HG03354 (cell line): Measurements from ENCODE around the gene L1CAM.

Source experiments
- ATAC-seq: cut with Tn5 transposase; IDR thresholded peaks from one replicate; pipeline ENCODE4 v1.9.1; 2021; ENCODE audit warnings: mild to moderate bottlenecking; ENCODE audit not compliant: unreplicated experiment, poor library complexity, severe bottlenecking

The L1CAM gene

DNA sequence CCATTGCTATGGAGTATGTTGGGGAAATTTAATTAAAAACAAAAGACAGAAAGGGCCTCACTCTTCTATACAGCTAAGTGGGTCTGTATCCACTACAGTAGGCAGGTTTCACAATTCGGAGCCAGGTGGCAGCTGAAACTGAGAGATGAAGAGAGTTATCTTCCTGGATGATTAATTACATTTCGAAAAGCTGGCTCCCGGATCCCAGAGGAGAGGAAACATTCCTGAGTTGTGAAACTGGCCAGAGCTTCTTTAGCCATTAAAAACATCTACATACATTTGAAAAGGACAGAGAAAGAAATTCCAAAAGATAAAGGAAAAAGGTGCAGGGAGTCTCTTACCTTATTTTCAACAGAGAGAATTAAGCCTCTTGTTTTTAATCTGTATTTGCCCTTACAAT lies 40.1 kb downstream of the L1CAM start:
- ATAC-seq = no peak

DNA sequence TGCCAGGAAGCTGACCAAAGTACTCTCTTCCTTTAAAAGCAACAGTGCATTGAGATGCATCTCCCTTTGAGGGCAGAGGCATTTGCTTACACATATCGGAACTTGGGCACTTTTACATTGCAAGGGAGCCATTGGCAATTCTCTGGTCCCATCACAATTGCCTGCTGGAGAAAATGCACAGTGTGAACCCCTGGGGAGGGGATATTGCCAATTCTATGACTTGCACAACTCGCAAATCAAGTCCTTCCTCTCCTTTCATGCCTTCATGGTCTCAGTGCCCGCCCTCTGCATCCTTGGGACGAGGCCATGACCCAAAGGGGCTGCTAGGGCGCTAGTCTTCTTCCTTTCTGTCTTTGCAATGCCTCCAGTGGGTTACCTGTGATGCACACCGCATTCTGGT lies 40.8 kb downstream of the L1CAM start:
- ATAC-seq = no peak

DNA sequence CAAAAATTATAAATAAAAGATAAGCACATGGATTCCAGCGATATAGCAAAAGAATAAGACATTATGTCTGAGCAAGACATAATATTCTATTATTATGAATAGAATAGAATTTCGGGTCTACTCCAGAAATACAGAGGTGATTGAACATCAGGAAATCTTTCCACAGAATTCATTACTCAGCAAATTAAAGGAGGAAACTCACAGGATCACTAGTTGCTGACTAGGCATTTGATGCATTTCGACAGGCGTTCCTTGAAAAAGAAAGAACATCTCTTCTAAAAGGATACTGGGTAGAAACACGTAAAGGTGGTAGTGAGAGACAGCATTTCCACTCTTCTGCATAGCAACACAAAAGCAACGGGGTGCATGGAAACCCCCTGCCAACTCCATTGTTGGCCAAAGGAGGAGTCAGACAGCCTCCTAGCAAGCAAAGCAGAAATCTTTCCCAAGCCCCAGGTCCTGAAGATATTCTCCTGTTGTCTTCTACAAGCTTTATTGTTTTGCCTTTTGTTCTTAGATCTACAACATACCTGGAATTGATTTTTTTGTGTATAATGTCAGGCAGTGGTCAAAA lies 41.4 kb downstream of the L1CAM start:
- ATAC-seq = no peak

DNA sequence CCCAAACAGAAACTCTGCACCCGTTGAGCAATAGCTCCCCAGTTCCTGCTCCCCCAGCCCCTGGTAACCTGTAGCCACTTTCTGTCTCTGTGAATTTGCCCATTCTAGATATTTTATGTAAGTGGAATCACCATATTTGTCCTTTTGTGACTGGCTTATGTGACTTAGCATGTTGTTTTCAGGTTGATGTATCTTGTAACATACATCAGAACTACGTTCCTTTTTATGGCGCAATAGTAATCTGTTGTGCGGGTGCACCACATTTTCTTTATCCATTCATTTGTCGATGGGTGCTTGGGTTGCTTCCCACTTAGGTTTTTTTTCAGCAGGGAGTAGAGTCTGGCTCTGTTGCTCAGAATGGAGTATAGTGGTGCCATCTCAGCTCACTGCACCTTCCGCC lies 49.1 kb downstream of the L1CAM start:
- no peak for ATAC-seq

DNA sequence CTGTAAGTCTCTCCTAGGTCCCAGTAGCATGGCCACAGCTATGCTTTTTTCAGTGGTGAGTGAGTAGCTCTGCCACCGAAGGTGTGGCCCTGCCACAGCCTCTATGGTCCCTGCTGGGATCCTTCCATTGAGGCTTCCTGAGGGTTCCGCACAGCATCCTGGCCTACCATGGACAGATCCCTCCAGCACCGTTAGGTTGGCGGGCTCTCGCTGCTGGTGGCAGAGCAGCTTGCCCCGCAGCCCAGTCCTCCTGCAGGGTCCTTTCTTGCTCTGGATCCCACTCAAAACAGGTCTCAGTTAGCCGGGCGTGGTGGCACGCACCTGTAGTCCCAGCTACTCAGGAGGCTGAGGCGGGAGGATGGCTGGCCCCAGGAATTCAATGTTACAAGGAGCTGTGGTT lies 53.2 kb downstream of the L1CAM start:
- no peak for ATAC-seq

DNA sequence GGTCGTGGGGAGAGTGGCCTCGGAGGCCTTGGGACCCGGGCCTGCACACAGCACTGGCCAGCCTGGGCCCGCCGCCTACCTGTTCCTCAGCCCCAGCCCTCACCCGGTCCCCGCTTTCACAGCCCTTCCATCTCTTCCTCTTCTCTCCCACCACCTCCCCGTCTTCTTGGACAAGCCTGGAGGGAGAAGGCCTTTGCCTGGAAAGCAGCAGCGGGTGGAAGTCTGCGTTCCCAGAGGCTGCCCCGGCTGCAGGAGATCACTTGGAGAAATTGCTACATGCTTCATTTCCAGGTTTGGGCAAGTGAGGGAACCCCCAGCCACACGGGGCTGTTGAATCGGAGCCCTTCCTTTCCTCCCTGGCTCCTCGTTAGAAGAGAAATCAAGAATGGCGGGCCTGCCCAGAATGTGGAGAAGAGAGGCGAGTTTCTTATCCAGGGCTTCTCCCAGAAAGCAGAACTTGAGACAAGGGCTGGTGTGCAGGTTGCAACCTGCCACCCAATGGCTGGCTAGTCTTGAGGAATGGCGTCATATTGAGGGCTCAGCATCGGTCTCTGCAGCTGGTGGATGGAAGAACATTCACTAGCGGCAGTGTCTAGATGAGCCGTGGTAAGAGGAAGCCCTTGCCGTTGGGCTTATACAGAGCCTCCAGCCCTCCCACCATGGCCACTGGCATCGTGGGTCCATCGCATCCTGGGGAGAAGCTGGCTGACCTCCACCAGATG lies 54.4 kb downstream of the L1CAM start:
- no peak for ATAC-seq

DNA sequence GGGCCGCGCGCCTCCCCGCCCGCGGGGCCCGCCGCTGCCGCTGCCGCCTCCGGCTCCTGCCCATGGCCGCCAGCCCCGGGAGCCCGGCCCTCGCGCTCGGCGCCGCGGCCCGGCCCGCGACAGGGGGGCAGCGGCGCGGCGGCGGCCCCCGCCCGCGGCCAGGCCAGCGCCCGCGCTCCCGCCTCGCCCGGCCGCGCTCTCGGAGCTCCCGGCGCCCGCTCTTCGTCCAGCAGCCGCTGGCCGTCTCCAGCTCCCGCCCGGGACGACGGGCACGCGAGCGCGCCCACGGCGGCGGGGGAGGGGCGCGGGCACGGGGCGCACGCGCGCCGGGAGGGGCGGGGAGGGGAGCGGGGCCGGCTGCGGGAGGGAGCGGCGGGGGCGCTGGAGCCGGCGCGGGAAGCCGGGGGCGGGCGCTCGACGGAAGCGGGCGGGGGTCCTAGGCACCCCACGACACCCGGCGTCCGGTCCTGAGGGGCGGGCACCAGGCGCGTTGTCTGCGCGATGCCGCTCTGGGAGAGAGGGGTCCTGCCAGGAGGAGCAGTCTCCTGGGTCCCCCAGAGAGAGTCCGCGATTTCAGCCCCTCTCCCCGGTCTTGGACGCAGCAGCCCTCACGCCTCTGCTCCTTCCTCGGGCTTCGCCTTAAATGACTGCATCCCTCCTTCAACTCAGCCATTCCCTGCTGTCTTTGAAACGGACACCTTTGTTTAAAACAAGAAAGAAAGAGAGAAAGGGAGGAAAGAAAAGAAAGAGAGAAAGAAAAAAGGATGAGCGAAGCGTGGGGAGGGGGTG lies 55.1 kb downstream of the L1CAM start:
- ATAC-seq = no peak

DNA sequence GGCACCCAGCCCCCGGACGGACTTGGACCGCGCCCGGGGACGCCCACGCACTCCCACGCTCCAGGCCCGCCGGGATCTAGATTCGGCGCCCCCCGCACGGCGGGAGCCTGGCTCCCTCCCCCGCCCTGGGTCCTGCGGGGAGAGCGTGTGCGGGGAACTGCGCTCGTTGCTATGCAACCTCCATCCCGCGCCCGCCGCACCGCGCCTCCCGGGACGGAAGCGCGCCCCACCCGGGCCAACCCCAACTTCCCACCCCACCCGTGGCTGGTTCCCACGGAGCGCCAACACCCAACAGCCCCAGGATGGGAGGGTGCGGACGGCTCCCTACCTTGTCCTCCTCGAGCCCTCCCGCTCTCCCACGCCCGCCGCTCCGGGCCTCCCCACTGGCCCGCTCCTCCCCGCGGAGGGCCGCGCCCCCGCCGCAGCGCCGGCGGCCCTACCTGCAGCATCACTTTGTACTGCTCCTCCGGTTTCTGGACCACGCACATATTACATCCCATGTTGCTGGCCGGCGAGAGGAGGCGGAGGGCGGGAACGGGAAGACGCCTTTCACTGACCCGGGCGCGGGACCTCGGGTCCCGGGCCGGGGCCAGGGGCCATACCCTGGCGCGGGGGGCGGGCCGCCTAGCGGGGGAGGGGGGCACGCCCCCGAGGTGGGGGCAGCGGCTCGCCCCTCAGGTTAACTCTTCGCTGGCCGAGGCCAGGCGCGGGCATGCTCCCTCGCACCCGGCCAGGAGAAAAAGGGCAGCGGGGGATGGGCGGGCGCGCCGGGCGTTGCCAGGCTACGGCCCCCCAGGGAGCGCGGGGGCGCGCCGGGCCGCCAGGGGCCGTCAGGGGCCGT lies 56.0 kb downstream of the L1CAM start, which contains the start of gene PDZD4:
Gene PDZD4, minus strand, starts transcription at position 746 of the 841 bp plus-strand sequence. Its CDS starts 246 bp downstream, at position 500.
- no peak for ATAC-seq

DNA sequence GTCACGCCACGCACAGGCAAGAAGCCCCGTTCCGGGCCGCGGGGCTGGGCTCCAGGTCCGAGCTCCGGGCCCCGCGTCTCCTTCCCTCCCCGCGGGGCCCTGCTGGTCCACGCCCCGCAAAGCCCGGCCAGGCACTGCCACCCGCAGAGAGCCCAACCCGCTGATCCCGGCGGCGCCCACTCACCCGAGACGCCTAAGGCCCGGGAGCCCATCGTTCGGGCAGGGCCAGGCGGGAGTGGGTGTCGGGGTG lies 56.5 kb downstream of the L1CAM start:
- ATAC-seq = no peak

DNA sequence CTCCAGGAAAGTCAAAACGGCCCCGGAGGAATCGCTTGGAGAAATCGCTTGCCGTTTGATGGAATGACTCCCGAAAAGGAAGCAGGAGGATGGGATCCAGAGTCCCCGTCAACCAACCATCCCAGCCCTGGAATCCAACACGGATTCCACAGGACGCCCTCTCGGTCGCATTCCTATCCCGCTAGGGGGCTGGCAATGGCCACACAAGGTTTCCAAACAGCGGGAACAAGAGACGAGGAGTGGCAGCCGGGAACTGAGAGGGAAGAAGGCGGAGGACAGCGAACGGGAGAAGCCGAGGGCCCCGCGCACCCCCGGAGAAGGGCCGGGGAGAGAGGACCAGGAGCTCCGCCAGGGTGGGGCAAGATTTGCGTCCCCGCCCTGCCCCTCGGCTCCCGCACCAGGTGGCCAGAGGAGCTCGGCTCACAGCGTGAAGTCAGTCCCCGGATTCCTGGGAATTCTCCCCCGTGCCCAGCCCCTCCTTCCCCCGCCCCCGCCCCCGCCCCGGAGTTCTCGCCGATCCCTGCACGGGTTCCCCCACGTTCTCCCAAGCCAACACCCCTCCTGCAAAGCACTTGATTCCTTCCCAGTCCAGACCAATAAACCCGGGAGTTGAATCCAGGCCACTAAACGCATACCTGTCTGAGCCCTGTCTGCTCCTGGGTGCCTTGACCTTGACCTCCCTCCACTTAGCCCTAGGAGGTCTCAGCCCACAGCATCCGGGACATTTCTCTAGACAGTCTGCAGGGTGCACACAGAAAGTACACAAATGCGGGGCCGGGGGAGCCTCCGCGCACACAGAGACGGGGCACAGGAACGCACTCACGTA lies 57.0 kb downstream of the L1CAM start:
- ATAC-seq = no peak

DNA sequence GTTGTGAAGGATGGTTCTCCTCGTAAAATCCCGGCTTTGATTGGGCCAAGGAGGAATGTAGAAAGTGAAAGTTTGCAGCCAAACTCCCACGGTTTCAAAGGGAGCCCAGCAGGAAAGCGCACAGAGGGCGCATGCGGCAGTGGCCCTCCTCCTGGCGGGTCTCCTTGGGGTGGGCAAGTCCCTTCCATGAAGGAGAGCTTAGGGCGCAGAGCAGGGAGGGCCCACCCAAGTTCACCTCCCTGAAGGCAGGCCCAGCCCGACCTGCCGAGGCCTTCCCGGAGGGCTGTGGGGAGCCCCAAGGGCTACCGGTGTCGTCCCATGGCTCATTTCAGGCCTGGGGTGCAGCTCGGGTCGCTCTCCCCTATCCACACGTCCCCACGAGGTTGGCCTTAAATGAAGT lies 57.7 kb downstream of the L1CAM start:
- ATAC-seq = no peak

DNA sequence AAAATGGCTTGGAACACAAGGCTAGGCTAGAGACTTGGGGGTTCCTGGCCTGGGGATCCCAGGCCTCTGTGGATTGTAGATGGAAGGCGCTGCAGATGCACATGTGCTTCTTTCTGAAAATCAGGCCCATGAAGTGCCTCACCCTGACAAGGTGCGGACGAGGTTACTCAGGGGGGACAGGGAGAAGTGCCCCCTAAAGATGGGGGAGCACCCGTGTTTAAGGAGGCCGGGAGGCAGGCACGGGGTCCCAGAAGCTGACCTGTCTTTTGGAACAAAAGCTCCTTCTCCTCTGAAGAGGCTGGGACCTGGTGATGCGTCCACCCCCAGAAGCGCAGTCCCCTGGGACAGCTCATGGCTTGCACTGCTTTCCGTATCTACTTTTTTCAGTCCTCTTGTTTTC lies 58.1 kb downstream of the L1CAM start:
- no peak for ATAC-seq

DNA sequence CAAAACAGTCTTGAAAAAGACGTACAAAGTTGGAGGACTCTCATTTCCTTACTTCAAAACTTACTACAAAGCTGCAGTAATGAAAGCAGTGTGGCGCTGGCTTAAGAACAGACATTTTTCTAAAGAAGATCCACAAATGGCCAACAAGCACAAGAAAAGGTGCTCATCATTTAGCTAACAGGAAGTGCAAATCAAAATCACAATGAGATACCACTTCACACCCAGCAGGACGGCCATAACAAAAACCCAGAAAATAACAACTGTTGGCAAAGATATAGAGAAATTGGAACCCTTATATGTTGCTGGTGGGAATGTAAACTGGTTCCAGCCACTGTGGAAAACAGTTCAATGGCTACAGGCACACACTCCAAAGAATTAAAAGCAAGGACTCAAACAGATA lies 59.0 kb downstream of the L1CAM start:
- no peak for ATAC-seq

DNA sequence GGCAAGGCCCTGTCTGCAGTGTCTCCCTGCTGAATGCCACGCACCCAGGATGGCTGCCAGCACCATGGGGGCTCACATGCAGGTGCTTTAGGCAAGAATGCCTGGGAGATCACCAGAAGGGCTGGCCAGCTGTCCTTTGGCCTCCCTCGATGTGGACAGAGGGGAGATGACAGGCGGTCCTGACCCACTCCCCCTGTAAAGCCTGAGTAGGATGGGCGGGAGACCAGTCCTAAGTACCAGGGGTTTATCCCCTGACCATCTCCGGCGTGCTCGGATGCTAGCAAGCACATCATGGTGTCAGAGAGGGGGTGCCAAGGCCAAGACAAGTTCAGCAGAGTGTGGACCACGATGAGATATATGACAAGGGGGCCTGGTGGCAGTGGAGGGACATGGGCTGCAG lies 60.9 kb downstream of the L1CAM start:
- no peak for ATAC-seq

DNA sequence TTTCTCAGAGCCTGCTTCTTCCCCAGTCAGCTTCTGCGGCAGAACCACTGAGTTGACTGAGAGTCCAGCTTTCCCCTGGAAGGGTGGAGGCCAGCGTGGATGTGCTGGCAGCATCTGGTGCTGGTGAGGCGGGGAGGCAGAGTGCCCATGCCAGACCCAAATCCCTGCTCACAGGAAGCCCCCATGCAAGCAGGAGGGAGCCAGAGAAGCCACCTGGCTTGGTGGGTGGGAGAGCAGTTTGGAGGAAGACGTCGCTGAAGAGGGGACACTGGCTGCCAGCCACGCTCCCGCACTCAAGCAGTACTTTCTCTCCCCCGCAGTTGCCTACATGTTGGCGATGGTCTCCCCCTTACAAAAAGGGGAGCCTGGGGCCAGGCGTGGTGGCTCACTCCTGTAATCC lies 61.6 kb downstream of the L1CAM start:
- no peak for ATAC-seq

DNA sequence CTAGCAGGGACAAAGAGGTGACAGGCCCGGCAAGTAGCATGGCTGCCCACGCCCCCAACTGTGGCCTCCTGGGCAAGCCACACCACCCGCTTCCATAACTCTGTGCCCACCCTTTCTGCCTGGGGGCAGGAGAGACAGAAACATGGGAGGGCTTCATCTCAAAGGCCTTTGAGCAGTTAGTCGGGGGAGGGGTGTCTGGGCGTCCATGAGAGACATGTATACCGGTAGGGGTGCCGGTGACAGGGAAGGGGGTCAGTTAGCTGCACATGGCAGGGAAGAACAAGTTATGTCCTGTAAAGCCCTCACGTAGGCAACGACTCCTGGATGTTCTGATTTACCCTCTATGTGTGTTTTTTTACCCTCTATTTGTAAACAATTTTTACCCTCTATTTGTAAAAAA lies 64.9 kb downstream of the L1CAM start:
- no peak for ATAC-seq

DNA sequence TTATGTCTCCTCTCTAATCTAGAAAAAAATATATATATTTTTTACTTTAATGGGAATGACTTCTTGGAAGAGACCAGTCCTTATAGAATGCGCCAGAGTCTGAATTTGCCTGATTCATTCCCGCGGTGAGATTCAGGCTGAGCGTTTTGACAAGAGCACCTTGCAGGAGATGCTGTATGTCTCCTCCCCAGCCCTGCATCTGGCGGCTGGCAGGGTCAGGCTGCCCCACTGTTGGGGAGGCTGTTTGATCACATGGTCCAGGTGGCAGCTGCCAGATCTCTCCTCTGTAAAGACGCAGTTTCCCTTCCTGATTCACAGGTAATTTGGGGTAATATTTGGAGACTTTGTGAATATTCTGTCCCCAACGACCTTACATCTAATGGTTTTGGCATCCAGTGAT lies 65.4 kb downstream of the L1CAM start:
- no peak for ATAC-seq

DNA sequence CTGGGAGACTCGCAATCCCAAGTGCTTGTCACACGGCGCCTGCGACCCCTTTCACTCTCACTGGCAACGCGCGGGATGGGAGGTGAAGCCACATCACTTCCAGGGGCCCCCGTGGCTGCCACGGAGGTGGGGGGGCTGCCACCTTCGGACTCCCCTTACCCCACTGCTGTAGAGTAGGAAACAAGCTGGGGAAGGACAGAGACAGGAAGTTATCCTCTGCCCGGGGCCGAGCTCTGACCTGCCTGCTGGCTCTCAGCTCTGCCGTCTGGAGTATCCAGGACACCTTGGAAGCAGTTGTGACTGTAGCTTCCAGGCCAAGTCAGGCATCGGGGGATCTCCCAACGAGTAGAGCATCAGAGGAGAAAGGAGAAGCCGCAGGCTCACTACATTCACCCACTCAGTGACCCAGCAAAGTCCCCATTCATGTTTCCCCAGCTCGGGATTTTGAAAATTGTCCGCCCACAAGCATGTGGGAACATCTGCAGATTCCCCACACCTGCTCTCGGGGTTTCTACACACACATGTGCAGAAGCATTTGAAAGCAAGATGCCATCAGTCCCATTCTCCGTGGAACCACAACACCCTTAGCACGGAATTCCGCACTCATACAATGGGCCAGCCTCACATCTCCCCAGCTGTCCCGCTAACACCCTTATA lies 66.5 kb downstream of the L1CAM start:
- no peak for ATAC-seq
